ENCODE results near the gene TPST2.

DNA sequence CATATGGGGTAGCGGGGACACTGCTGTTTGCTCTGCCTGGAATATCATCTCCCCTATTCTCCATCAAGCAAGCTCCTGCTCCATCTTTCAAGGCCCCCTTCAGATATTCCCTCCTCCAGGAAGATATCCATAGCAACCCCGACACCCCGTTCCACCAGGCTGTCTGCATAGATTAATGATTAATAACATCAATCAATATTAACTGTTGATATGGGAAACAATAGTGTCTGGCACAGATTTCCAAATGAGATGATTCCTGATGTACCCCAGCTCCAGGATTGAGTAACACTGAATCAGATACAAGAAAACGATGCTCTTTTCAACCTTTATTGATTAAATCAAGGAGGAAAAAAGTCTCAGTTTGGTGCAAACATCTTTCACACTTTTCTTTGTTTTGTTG, 7.5 kb upstream of the TPST2 start:
- TF ChIP-seq FOS (IDR thresholded peaks at IDR 0.05; ENCODE audit: low read depth, low read length), result no peak
- TF ChIP-seq, protein P1, sequence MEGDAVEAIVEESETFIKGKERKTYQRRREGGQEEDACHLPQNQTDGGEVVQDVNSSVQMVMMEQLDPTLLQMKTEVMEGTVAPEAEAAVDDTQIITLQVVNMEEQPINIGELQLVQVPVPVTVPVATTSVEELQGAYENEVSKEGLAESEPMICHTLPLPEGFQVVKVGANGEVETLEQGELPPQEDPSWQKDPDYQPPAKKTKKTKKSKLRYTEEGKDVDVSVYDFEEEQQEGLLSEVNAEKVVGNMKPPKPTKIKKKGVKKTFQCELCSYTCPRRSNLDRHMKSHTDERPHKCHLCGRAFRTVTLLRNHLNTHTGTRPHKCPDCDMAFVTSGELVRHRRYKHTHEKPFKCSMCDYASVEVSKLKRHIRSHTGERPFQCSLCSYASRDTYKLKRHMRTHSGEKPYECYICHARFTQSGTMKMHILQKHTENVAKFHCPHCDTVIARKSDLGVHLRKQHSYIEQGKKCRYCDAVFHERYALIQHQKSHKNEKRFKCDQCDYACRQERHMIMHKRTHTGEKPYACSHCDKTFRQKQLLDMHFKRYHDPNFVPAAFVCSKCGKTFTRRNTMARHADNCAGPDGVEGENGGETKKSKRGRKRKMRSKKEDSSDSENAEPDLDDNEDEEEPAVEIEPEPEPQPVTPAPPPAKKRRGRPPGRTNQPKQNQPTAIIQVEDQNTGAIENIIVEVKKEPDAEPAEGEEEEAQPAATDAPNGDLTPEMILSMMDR (conservative IDR thresholded peaks at IDR 0.05; ENCODE audit: low read depth, low read length), result no peak
- no peak for TF ChIP-seq NFE2L2 (IDR thresholded peaks at IDR 0.05; ENCODE audit: low read depth, low read length)
- TF ChIP-seq MAZ (IDR thresholded peaks at IDR 0.05; ENCODE audit: borderline replicate concordance, low read depth, low read length), result no peak
- no peak for TF ChIP-seq MAFK (IDR thresholded peaks at IDR 0.05; ENCODE audit: low read depth, low read length)
- TF ChIP-seq, protein P2, sequence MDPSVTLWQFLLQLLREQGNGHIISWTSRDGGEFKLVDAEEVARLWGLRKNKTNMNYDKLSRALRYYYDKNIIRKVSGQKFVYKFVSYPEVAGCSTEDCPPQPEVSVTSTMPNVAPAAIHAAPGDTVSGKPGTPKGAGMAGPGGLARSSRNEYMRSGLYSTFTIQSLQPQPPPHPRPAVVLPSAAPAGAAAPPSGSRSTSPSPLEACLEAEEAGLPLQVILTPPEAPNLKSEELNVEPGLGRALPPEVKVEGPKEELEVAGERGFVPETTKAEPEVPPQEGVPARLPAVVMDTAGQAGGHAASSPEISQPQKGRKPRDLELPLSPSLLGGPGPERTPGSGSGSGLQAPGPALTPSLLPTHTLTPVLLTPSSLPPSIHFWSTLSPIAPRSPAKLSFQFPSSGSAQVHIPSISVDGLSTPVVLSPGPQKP (IDR thresholded peaks at IDR 0.05; ENCODE audit: borderline replicate concordance, low read depth, low read length), result no peak
- no peak for TF ChIP-seq SMC3 (IDR thresholded peaks at IDR 0.05; ENCODE audit: low read depth, low read length)
- TF ChIP-seq BHLHE40 (IDR thresholded peaks at IDR 0.05; ENCODE audit: low read depth, low read length), result no peak
- TF ChIP-seq POLR2A (IDR thresholded peaks at IDR 0.05; ENCODE audit: low read depth, low read length), result no peak
- TF ChIP-seq CEBPB (IDR thresholded peaks at IDR 0.05; ENCODE audit: low read depth, low read length), result no peak
